Fibroblast of the aortic adventitia (primary cell): ENCODE data around the gene RLBP1. TPM values are rescaled to one million over a fixed set of nuclear protein-coding genes. Genes with fewer than 3 reads are reported as not detected.

Experiments used
- DNase-seq: peaks from one replicate; pipeline ENCODE4 v3.0.0-alpha.2; 2010; ENCODE audit warnings: low read depth
- H3K4me3 ChIP-seq: 2 replicates; pipeline ENCODE4 v1.5.1; 2011; ENCODE audit warnings: low read depth, mild to moderate bottlenecking, control low read depth, low read length, moderate library complexity
- CTCF ChIP-seq: IDR thresholded peaks from 2 replicates; pipeline ENCODE4 v1.5.1; 2011; ENCODE audit warnings: mild to moderate bottlenecking, low read length, control low read depth, inconsistent platforms; ENCODE audit not compliant: insufficient read depth
- total RNA-seq: library from RNA; depleted of rRNA; stranded (reverse); fragments of >200 nt; gene quantifications from 2 replicates; pipeline ENCODE4 v1.2.3, GENCODE V29; 2012; ENCODE audit warnings: low replicate concordance

The RLBP1 gene
- total RNA-seq, 1 donor: not detected

GRCh38 chr15:89179966-89180875 is 41.2 kb downstream of the RLBP1 start:
- peak; percentile 47 for DNase-seq

GRCh38 chr15:89178307-89178977 is 42.9 kb downstream of the RLBP1 start:
- DNase-seq: no peak
- H3K4me3 ChIP-seq: no peak overlapping the region
- TF ChIP-seq CTCF: no peak

More at GRCh38 chr15:89179966-89180875, 41.2 kb downstream of the RLBP1 start:
- no peak for TF ChIP-seq CTCF
- no peak overlapping the region for H3K4me3 ChIP-seq

GRCh38 chr15:89177633-89178306 is 43.6 kb downstream of the RLBP1 start:
- DNase-seq: peak; percentile 90
- no peak overlapping the region for H3K4me3 ChIP-seq
- TF ChIP-seq CTCF: peak; percentile 81

- DNase-seq: no peak
- no peak for TF ChIP-seq CTCF
Observed at GRCh38 chr15:89177116-89177515, 44.3 kb downstream of the RLBP1 start.

GRCh38 chr15:89175617-89176191 is 45.7 kb downstream of the RLBP1 start:
- TF ChIP-seq CTCF: no peak
- no peak overlapping the region for H3K4me3 ChIP-seq
- DNase-seq: no peak

More at GRCh38 chr15:89177116-89177515, 44.3 kb downstream of the RLBP1 start:
- no peak overlapping the region for H3K4me3 ChIP-seq

GRCh38 chr15:89174476-89174875 is 46.9 kb downstream of the RLBP1 start:
- no peak overlapping the region for H3K4me3 ChIP-seq
- DNase-seq: peak; percentile 60
- no peak for TF ChIP-seq CTCF
